ENCODE data around the gene PACSIN2. TPM values are rescaled to one million over a fixed set of nuclear protein-coding genes. Genes with fewer than 3 reads are reported as not detected.

PACSIN2 gene
- total and polyA plus RNA-seq, 2 of the 13 experiments (the other 11 are each of a cell fraction or from before 2014, with no cell fraction given): 54.1 to 68.8 TPM

GRCh38 chr22:42938976-42939375, 76.0 kb downstream of the PACSIN2 start:
- WGBS (ENCODE audit: low lambda C conversion rate): 80% methylated on average over 5 of the region's 5 CpGs
- Histone ChIP-seq H3K27me3 (ENCODE audit: control insufficient read depth in 1 of 2, insufficient read depth in 2 of 2, low read length in 2 of 2) (no peaks in the 10 kb centered on the region), H3K4me3 (replicated peaks in 1 of 3; ENCODE audit: insufficient read depth in 1 of 3, low read depth in 2 of 3, low read length in 3 of 3) (no peak overlapping the region), H3K36me3 (replicated peaks in 1 of 2; ENCODE audit: control insufficient read depth in 1 of 2, insufficient read depth in 2 of 2, low read length in 2 of 2) (peaks cover 3 to 15% of the 10 kb centered on the region in 2 experiments), H3K9ac (ENCODE audit: insufficient read depth, low read depth, low read length) (no peak overlapping the region), H3K4me1 (ENCODE audit: insufficient read depth, low read length) (peaks cover 76% of the 10 kb centered on the region), H3K79me2 (ENCODE audit: insufficient read depth, low read length) (peaks cover 79% of the 10 kb centered on the region), H4K20me1 (ENCODE audit: insufficient read depth, low read length) (peaks cover 4% of the 10 kb centered on the region; the same call in 1 of the 2 replicates), H3K4me2 (ENCODE audit: low read depth, low read length) (no peak overlapping the region), H3K27ac (ENCODE audit: extremely low read length, insufficient read depth, low read length) (peak overlapping the region; percentile 23), H3K9me3 (ENCODE audit: low read length) (no peaks in the 10 kb centered on the region), H2AFZ (ENCODE audit: low read length) (no peak overlapping the region)
- CTCF ChIA-PET (ENCODE audit: low intra/inter-chr PET ratio, low total read pairs): no interaction called here
- TF ChIP-seq RBM22 (optimal IDR thresholded peaks at IDR 0.05; ENCODE audit: low read length) (peak; percentile 76), SMARCC2 (IDR thresholded peaks at IDR 0.05) (no peak)
- intact Hi-C loops (cut with micrococcal nuclease; ENCODE audit: unreplicated experiment) (no loop called here), in situ Hi-C loops (cut with HindIII; ENCODE audit: extremely low pct_ligation_motif_present, low pct_unique_long_range_greater_than_20kb) (no loop called here)
- ATAC-seq (no peak), DNase-seq (ENCODE audit: low spot score) (no peak), FAIRE-seq (no peak)
- POLR2A ChIA-PET: interaction anchor here (1.1 to 2.5 kb wide), 3 partner anchors 23 to 76 kb away, joined by 3 to 14 read pairs (median 9); partner anchors contain the start of gene PACSIN2
- no TSS peak for BruUV-seq (replicated peaks)

- in situ Hi-C loops (cut with HindIII; ENCODE audit: extremely low pct_ligation_motif_present, low pct_unique_long_range_greater_than_20kb) (no loop called here), intact Hi-C loops (cut with micrococcal nuclease; ENCODE audit: unreplicated experiment) (no loop called here)
- H4K20me1 ChIP-seq (ENCODE audit: insufficient read depth, low read length): peaks cover 4% of the 10 kb centered on the region; the same call in 1 of the 2 replicates
- H3K4me3 ChIP-seq (replicated peaks in 1 of 3; ENCODE audit: insufficient read depth in 1 of 3, low read depth in 2 of 3, low read length in 3 of 3): no peak overlapping the region
- H2AFZ ChIP-seq (ENCODE audit: low read length): no peak overlapping the region
- H3K4me2 ChIP-seq (ENCODE audit: low read depth, low read length): no peak overlapping the region
- no peak overlapping the region for H3K9ac ChIP-seq (ENCODE audit: insufficient read depth, low read depth, low read length)
- ATAC-seq: no peak
- TF ChIP-seq MNT (IDR thresholded peaks at IDR 0.05): no peak
- TF ChIP-seq ZNF414 (CRISPR knock-in tag; IDR thresholded peaks at IDR 0.05): no peak
- TF ChIP-seq REL (CRISPR knock-in tag; conservative IDR thresholded peaks at IDR 0.05): no peak
- no peak for TF ChIP-seq KDM1A (CRISPR knock-in tag; IDR thresholded peaks at IDR 0.05)
- 95% methylated on average over 7 of the region's 7 CpGs for WGBS (ENCODE audit: low lambda C conversion rate)
- no peaks in the 10 kb centered on the region for H3K9me3 ChIP-seq (ENCODE audit: low read length)
- POLR2A ChIA-PET: interaction anchor here (1.1 to 2.5 kb wide), 3 partner anchors 21 to 77 kb away, joined by 3 to 9 read pairs (median 3); partner anchors contain the start of gene PACSIN2
- H3K36me3 ChIP-seq (replicated peaks in 1 of 2; ENCODE audit: control insufficient read depth in 1 of 2, insufficient read depth in 2 of 2, low read length in 2 of 2): peaks cover 3 to 10% of the 10 kb centered on the region in 2 experiments; a peak in 4 of 5 replicates
- no TSS peak for BruUV-seq (replicated peaks)
- H3K27me3 ChIP-seq (ENCODE audit: control insufficient read depth in 1 of 2, insufficient read depth in 2 of 2, low read length in 2 of 2): no peaks in the 10 kb centered on the region
- no peak for DNase-seq (ENCODE audit: low spot score)
- peaks cover 79% of the 10 kb centered on the region for H3K79me2 ChIP-seq (ENCODE audit: insufficient read depth, low read length)
- peaks cover 79% of the 10 kb centered on the region for H3K4me1 ChIP-seq (ENCODE audit: insufficient read depth, low read length)
- no peak for FAIRE-seq
- CTCF ChIA-PET (ENCODE audit: low intra/inter-chr PET ratio, low total read pairs): no interaction called here
- H3K27ac ChIP-seq (ENCODE audit: extremely low read length, insufficient read depth, low read length): no peak overlapping the region
These were observed 76.5 kb downstream of the PACSIN2 start for GRCh38 chr22:42938449-42938848.
